NCI-H748 treated with DMSO at 0.1 percent for 48 hours (cell line): Measurements from ENCODE around the gene MKLN1.
A peak's percentile ranks its signal among the peaks of the same experiment; 100 is the strongest.
"Not testable (repeated sequence)": the region's sequence is repeated elsewhere in the genome, so short reads cannot be mapped to it uniquely, and the experiment has no call there.

ENCODE experiments used
- DNase-seq: peaks from one replicate; lab custom pipeline; 2025; lab: John Stamatoyannopoulos, UW

The MKLN1 gene

DNA sequence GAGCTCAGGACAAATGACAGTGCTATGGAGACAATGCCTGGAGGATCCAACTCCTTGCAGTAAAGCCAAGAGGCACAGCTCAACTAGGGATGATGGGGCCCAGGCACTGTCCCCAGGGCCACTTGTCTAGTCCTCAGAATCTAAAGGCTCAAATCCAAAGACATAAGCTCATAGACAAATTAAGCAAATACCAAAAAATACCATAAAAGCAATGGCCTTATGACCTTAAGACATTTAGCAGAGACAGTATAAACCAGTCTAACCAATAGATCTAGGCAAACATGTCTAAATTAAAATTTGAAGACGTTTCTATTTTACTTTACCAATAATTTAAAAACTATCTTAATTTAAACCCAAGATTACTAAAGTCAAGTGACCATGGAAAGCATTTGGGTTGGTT is 14.8 kb upstream of the MKLN1 start:
- no peak for DNase-seq

DNA sequence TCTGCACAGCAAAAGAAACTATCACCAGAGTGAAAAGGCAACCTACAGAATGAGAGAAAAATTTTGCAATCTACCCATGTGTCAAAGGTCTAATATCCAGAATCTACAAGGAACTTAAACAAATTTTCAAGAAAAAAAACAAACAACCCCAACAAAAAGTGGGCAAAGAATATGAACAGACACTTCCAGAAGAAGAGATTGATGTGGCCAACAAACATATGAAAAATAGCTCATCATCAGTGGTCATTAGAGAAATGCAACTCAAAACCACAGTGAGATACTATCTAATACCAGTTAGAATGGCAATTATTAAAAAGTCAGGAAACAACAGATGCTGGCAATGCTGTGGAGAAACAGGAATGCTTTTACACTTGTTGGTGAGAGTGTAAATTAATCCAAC is 7.1 kb upstream of the MKLN1 start:
- DNase-seq: no peak

DNA sequence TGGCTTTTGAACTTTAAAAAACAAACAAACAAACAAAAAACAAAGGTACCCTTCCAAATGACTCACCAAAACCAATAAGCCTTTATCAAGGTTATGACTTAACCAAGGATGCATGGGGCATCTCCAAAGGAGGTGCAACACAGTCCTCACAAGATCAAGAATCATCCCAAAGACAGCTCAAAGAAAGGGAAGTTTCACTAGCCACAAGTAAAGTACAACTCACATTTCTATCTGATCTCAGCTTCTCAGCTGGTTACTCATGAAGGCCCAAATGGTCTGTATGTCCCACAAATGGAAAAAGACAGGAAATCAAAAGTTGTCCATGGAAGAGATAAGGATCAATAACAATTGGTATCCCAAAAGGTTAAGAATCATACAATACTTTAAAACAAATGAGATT is 6.0 kb upstream of the MKLN1 start:
- no peak for DNase-seq

DNA sequence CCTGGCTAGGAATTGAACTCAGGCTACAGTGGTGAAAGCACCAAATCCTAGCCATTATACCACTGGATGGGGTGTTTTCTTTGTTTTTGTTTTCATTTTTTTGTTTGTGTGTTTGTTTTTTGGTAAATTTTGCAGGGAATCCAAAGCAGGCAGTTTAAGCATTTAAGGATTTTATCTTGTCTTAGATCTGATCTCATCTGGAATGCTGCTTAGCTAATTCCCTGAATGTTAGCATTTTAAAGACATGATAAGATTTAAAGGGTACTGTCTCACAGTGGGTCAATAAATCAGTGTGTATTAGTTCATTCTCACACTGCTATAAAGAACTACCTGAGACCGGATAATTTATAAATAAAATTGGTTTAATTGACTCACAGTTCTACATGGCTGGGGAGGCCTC is 5.6 kb upstream of the MKLN1 start:
- DNase-seq: no peak

DNA sequence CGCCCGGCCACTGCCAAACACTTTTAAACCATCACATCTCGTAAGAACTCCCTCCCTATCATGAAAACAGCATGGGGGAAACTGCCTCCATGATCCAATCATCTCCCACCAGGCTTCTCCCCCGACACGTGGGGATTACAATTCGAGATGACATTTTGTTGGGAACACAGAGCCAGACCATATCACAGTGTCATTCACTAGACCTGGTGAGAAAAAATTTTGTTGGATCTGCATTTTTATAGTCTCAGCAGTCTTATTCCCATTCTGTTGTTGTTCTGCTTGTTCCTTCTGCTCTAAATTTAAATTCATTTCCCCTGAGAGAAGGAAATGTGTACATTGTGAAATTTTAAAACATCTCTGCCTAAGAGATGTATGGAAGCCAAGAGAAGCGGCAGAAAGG is 4.8 kb upstream of the MKLN1 start:
- DNase-seq: no peak

DNA sequence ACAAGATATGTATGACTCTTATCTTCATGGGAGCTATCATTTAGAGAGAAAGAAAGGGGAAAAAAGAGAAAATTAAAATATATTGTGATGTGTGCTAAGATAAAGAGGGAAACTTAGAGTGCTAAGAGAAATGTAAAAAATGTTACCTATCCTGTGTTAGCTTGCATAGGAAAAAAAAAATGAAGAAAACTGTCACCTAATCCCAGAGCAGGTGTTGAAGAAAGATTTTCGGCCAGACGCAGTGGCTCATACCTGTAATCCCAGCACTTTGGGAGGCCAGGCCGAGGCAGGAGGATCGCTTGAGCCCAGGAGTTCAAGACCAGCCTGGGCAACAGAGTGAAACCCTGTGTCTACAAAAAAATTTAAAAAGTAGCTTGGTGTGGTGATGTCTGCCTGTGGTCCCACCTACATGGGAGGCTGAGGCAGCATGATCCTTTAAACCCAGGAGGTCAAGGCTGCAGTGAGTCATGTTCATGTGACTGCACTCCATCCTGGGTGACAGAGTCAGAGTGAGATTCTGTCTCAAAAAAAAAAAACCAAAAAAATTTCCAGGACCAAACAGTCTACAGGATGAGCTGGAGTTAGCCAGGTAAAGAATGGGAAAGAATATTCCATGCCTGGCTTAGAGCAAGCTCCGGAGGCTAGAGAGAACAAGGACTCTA is 2.4 kb upstream of the MKLN1 start:
- DNase-seq: no peak

DNA sequence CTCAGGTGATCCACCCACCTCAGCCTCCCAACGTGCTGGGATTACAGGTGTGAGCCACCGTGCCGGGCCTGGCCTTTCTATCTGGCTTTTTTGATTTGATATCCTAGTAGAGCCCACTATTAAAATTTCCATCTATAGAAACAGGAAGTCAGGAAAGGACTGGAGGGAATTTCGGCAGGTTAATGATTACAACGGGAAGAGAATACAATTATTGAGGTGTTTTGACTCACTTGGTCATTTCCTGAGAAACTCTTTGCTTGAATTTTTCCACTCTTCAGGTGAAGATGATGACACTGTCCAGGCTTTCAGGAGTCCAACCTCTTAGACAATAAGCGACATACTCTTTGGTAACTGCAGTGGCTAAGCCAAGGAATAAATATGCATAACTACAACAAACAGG is 1.1 kb upstream of the MKLN1 start:
- no peak for DNase-seq

DNA sequence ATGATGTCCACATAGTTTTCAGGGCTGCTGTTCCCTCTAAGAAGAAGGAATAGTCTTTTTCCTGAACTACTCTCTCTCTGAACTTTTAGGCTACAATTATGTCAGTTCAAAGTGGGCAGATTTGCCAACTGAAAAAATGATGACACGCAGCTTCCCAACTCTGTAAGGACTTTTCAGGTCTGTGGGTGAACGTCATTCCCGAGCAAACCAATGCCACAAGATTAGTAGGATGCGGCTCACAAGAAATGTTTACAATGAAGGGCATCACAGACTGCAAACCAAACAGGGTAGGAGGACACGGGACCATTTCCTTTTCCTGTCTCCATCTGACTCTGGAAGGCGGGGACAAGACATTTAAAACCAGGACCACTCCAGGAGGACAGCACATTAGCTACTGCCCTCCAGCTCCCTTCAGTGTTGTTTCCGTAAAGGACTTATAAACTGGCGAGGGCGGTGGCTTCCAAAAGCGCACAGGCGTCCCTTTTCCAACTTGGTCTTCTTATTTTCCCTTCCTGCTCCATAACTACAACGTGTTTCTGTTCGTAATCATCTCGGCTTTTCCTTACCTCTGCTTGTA is 539 bp upstream of the MKLN1 start:
- peak; percentile 52 for DNase-seq

DNA sequence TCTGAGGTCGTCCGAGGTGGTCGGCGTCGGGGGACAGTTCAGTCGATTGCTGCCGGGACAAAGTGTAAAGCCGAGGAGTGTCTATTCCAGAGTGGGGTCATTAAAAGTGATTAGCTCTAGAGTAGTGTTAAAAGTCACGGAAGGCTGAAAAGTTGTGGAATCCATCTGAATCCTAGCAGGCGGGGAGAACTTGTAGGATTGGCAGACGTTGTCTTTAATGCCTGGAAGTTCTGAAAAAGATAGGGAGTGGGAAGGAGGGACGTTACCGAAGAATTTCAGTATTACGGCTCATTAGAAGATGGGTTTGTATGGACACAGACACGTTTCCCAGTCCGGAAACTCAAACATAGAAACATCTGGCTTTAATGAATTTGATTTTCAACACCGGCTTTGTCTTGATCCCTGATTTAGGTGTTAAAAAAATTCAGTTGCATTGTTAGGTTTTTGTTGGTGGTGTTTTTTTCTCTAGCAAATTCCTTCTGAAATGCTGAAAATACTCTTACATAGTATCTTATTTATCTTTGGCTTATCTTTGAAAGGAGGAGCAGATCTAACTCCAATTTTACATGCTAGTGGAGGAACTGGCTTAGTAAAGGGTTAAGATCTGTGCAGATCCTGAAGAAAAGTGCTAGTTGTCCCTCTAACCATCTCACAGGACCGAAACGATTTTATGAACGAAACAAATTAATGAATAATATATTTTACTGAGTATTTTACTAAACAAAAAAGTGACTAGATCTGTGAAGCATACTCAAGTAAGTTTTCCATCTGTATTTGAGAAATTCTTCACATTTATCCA is 900 bp downstream of the MKLN1 start:
- no peak for DNase-seq

DNA sequence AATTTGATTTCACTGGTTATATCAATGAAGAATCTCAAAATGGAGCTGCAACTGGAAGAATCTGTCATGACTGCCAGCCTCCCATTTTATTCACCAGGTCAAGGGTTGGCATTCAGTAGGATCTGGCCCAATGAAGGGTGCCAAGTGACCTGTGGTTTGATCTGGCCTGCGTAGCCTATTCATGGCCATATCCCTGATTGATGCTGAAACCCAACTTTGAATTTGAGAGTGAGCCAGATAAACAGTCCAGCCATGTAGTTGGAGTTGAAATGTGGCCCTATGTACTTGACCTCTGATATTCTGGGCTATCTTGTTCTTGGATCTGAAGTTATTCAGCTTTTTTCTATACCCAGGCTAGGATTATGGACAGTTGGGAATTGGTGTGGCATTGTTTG is 1.5 kb downstream of the MKLN1 start:
- no peak for DNase-seq

DNA sequence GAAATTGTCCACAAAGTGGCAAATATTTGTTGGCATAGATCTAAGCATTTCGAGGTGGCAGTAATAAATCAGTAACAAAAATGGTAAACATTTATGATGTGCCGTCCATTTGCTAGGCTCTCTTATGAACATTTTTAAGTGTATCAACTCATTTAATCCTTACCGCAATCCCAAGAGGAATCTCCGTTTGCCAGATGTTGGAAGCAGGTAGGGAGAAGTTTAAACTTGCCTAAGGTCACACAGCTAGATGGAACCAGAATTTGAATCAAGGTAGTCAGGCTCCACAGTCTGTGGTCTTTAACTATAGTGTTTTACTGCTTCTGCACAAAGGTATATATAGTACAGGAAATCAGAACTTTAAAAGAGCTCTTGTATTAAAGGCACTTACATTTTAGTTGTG is 2.6 kb downstream of the MKLN1 start:
- DNase-seq: no peak

DNA sequence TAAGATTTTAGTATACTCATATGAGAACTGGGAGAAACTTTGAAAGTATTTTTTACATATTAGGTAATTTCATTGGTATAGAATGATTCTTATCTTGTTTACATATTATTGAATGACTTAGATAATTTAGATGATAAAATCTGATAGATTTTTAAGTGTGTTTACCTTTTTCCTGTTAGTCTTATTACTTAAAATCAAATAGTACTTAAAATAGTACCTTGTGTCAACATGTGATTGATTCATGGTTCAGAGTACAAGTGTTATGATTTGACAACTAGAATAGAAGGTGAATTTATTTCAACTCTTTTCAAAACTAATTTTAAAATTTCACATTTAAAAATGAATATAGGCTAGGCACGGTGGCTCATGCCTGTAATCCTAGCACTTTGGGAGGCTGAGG is 4.1 kb downstream of the MKLN1 start:
- no peak for DNase-seq

DNA sequence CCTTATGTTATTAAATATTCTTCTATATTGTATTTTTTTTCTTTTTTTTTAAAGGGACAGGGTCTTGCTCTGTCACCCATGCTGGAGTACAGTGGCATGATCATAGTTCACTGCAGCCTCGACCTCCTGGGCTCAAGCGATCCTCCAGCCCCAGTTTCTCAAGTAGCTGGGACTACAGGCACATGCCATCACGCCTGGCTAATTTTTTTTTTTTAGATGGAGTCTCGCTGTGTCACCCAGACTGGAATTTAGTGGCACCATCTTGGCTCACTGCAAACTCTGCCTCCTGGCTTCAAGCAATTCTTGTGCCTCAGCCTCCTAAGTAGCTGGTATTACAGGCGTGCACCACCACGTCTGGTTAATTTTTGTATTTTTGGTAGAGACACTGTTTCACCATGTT is 5.1 kb downstream of the MKLN1 start:
- DNase-seq: not testable (repeated sequence)

DNA sequence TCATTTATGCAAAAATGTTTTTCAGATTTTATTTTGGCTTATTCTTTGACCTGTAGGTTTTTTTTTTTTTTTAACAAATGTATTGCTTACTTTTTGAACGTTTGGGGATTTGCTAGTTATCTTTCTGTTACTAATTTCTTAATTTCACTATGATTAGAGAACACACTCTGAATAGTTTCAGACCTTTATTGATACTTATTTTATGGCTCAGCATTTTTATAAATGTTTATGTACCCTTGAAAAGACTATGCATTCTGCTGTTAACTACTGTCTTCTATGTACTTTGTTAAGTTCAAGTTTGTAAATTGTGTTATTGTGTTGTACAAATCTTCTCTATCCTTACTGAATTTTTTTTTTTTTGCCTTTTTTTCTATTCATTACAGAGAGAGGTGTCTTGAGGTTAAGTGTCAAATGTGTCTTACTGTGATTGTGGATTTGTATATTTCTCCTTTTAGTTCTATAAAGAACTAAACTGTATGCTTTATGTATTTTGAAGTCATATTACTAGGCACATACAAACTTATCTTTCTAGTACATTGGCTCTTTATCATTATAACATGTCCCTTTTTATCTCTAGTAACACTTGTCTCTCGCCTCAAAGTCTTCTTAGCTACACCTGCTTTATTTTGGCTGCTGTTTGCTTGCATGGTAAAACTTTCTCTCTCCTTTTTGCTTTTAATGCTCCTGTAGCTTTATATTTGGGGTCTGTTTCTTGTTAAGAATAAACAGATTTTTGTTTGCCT is 8.1 kb downstream of the MKLN1 start:
- DNase-seq: no peak

DNA sequence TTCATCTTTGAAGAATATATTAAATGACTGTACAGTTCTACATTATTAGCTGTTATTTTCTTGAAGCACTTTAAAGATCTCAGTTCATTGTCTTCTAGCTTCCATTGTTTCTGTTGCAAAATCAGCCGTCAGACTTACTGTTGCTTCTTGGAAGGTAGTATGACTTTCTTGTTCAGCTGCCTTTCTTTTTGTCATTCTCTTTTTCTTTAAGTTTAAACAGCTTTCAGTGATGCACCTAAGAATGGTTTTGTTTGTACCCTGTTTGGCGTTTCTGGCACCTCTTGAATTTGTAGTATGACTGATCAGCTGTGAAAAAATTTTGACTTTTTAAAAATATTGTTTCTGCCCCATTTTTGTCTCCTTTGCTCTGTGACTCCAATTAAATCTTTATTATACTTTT is 9.3 kb downstream of the MKLN1 start:
- DNase-seq: no peak

DNA sequence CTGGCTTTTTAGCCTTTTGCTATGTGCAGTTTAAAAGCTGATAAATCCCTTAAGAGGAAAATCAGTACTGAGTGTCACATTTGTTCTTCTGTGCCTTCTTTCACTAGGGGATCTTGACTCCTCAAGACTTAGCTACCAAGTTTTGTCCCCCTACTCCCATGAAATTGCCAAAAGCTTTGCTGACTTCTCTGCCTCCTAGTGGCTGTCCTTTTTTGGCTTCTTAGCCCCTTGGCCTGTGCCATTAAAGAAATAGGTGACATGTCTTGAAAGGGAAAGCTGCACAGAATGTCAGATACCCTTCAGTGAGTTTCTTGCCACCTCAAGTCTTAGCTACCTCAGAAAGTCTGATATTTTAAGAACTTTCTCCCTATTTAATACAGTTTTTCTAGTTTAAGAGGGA is 10.5 kb downstream of the MKLN1 start:
- no peak for DNase-seq

DNA sequence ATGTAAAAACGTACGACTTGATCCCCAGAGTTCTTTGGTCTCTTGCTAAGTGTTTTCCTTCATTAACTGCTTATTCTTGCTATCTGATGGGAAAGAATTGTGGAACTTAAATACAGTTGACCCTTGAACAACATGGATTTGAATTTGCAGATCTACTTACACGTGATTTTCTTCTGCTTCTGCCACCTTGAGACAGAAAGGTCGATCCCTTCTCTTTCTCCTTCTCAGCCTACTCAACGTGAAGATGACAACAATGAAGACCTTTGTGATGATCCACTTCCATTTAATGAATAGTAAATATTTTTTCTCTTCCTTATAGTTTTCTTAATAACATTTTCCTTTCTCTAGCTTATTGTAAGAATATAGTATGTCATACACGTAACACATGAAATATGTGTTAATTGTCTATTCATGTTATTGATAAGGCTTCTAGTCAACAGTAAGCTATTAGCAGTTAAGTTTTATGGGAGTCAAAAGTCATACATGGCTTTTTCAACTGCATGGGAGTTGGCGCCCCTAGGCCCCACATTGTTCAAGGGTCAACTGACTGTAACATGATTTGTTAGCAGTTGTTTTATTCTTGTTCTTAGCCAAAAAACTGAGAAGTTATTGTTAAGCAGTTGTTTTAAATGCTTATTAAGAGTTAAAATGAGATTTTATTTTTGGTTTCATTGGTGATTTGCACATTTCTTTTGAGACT is 11.2 kb downstream of the MKLN1 start:
- no peak for DNase-seq

DNA sequence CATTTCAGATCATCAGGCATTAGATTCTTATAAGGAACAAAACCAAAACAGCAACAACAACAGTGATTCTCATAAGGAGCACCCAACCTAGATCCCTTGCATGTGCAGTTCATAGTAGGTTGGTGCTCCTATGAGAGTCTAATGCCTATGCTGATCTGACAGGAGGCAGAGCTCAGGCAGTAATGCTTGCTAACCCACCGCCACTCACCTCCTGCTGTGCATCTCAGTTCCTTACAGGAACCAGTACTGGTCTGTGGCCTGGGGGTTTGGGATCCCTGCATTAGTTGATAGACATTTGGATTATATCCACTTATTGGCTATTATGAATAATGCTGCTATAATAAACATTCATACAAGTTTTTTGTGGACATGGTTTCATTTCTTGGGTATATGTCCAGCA is 14.0 kb downstream of the MKLN1 start:
- DNase-seq: no peak

DNA sequence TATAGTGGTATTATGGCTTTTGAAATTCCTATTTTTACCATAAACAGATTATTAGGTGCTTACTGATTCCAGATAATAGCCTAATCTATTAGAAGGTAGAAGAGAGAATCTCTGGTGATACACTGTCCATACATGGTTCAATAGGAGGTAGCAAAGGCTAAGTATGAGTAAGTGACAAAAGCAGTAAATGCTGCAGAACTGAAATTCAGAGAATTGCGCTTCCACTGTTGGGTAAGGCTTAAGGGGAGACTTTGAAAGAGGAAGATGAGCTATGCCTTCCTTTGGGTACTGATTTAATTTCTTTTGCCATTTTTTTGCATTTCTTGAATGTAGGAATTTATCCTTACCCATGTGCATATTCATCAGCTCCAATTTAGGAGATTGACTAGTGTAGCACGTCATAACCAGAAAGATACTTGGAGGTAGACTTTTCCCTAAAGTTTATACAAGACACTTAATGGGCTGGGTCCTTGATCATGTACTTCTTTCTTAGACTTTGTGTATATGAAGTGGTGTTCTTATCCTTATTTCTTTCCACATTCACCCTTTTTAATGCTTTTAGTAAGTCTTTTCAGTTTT is 15.3 kb downstream of the MKLN1 start:
- DNase-seq: no peak

DNA sequence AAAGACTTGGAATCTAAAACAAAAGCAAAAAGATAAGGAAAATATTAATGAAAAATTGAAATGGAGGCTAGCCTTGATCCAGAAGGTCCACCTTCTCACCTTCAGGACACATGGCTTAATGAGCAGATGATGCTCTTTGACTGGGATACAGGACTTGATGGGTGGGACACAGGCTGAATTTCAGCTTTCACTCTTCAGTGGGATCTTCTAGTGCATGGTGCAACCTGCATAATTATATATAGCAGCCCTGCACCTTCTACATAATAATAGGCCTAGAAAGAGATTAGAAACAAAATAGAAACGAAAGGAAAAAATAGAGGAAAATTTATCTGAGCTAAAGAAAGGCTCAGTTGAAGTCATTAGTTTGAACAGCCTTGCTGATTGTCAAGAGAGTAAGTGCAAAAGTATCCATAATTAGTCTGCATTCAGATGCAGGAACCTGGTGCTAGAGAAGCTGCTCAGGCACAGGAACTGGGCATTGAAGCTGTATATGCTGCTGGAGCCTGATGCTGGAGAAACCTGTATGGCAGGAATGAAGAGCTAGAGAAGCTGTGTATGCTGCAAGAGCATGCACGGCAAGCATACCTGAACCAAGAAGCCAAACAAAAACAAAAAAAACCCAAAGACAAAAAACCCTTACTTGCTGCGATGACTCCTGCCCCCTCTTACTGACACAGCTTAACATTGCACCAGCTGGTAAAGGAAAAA is 19.4 kb downstream of the MKLN1 start:
- DNase-seq: no peak

DNA sequence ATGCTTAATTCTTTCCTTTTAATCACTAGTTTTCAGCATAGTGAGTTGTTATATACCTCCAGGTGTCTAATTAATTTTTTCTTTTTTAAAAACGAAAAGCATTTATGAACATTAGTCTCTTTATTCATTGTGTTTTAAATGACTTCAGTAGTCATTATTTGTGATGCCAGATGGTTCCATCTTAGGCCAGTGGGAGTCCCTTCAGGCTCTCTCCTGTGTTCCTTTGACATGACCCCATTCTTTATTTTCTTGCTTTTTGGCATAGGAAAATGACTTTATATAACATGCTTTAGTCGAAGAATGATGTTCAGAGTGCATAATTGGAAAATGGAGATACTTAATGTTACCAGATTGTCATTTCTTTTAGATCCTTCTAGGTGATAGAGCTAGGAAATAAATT is 24.4 kb downstream of the MKLN1 start:
- no peak for DNase-seq
